ENCODE measurements around the gene LYL1. TPM values are rescaled to one million over a fixed set of nuclear protein-coding genes. Genes with fewer than 3 reads are reported as not detected.
A peak's percentile ranks its signal among the peaks of the same experiment; 100 is the strongest.

The LYL1 gene
- total and polyA plus RNA-seq, 2 of the 13 experiments (the other 11 are each of a cell fraction or from before 2014, with no cell fraction given): 0.75 to 0.92 TPM

- TF ChIP-seq USF2 (IDR thresholded peaks at IDR 0.05; ENCODE audit: low read depth, low read length): no peak
- no peak; the same call in 1 of the 2 replicates for TF ChIP-seq USF2 (CRISPR knock-in tag; IDR thresholded peaks at IDR 0.05; ENCODE audit: borderline replicate concordance)
- TF ChIP-seq CEBPG (CRISPR knock-in tag; IDR thresholded peaks at IDR 0.05): peak; percentile 52
- TF ChIP-seq MTA1 (CRISPR knock-in tag; IDR thresholded peaks at IDR 0.05; ENCODE audit: borderline replicate concordance): peak; percentile 74; the same call in 1 of the 2 replicates
- TF ChIP-seq ZNF33A (CRISPR knock-in tag; IDR thresholded peaks at IDR 0.05; ENCODE audit: borderline replicate concordance): no peak
- TF ChIP-seq ZFP36 (IDR thresholded peaks at IDR 0.05; ENCODE audit: borderline replicate concordance, low read depth, low read length, partially characterized antibody): no peak
- peak; percentile 58; the same call in 1 of the 2 replicates for TF ChIP-seq SRF (IDR thresholded peaks at IDR 0.05; ENCODE audit: low read depth, low read length)
- TF ChIP-seq ARHGAP35 (CRISPR knock-in tag; IDR thresholded peaks at IDR 0.05; ENCODE audit: borderline replicate concordance): no peak
- TF ChIP-seq RNF219 (CRISPR knock-in tag; IDR thresholded peaks at IDR 0.05): peak; percentile 94; the same call in 1 of the 2 replicates
- no peak; the same call in 1 of the 2 replicates for TF ChIP-seq ZFP1 (CRISPR knock-in tag; IDR thresholded peaks at IDR 0.05)
- TF ChIP-seq MEF2D (CRISPR knock-in tag; IDR thresholded peaks at IDR 0.05): peak; percentile 93
- 0 out of 2 replicates have a peak, but pooled peaks have one; percentile 48 for TF ChIP-seq ZNF354B (CRISPR knock-in tag; IDR thresholded peaks at IDR 0.05)
- peak; percentile 91; the same call in 2 of the 3 replicates for TF ChIP-seq MXI1 (IDR thresholded peaks at IDR 0.05; ENCODE audit: borderline replicate concordance, low read depth, low read length)
- 0 out of 2 replicates have a peak, but pooled peaks have one; percentile 20 for TF ChIP-seq ZNF460 (CRISPR knock-in tag; IDR thresholded peaks at IDR 0.05; ENCODE audit: borderline replicate concordance)
- no peak for TF ChIP-seq MTF1 (CRISPR knock-in tag; IDR thresholded peaks at IDR 0.05)
- TF ChIP-seq ZC3H13 (CRISPR knock-in tag; IDR thresholded peaks at IDR 0.05): no peak
- no peak; the same call in 1 of the 2 replicates for TF ChIP-seq LBX2 (CRISPR knock-in tag; IDR thresholded peaks at IDR 0.05; ENCODE audit: borderline replicate concordance)
- peak; percentile 71; the same call in 1 of the 2 replicates for TF ChIP-seq ERF (CRISPR knock-in tag; IDR thresholded peaks at IDR 0.05)
- peak; percentile 19; the same call in 1 of the 2 replicates for TF ChIP-seq ZNF878 (CRISPR knock-in tag; IDR thresholded peaks at IDR 0.05)
- no peak for TF ChIP-seq ZNF275 (CRISPR knock-in tag; IDR thresholded peaks at IDR 0.05; ENCODE audit: borderline replicate concordance)
Measured at GRCh38 chr19:13150187-13150930, 47.7 kb upstream of the LYL1 start, which contains the start of the genes IER2 and STX10 (continued).
